ENCODE data around the gene THBS2. TPM values are rescaled to one million over a fixed set of nuclear protein-coding genes. Genes with fewer than 3 reads are reported as not detected.

Gene THBS2
- total and polyA plus RNA-seq, 4 donors, result 68.6 to 1,026 (median 539) TPM

DNA sequence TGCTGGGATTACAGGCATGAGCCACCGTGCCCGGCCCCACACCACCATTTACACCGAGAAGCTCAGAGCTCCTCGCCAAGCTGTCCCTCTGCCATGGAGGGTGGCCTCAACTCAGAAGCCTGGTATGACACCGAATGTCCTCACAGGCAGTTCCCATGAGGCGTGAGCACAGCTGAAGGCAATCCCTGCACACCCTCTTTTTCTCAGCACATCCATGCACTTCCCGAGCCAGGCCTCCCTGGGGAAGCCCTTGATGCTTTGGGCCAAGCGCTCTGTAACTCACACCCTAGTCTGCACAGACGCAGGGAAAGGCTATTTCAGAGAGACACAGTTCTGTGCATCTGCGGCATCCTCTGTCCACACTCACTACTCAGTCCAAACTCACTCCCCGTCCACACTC is 18.4 kb downstream of the THBS2 start:
- Histone ChIP-seq H3K9me3 (ENCODE audit: control insufficient read depth, low read length) (no peaks in the 10 kb centered on the region), H3K27me3 (ENCODE audit: control insufficient read depth in 1 of 2, insufficient read depth in 2 of 2, low read length in 1 of 2) (no peaks in the 10 kb centered on the region), H3K27ac (ENCODE audit: low read depth in 1 of 2, low read length in 2 of 2) (no peak overlapping the region), H3K36me3 (ENCODE audit: control insufficient read depth in 1 of 2, insufficient read depth in 2 of 2, low read length in 1 of 2) (peaks cover 0 to 9% of the 10 kb centered on the region in 2 donors), H3K4me3 (ENCODE audit: low read length in 2 of 2) (no peak overlapping the region), H3K4me1 (ENCODE audit: control insufficient read depth in 1 of 2, insufficient read depth in 2 of 2, low read length in 2 of 2) (no peaks in the 10 kb centered on the region)
- WGBS, 2 donors, result 85 to 87% methylated on average over 11 of the region's 11 CpGs
- ATAC-seq (ENCODE audit: low FRiP score), result no peak
- no peak for DNase-seq
- intact Hi-C loops (cut with DNase I), result no loop called here

DNA sequence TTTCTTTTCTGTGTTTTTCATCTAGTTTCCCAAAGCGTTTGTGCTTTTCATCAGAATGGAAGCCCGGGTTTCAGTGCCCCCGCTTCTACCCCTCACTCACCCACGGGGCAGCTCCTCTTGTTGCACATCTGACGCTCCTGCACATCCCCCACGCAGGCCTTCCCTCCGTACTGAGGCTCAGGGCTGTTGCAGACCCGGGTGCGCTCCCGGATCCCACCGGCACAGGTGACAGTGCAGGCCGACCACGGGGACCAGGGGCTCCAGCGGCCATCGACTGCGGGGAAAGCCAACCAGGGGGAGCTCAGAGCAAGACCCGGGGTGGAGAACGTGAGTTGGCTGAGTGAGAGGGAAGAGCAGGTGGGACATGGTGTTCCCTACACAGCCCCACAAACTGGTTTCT is 19.0 kb downstream of the THBS2 start:
- H3K4me1 ChIP-seq (ENCODE audit: control insufficient read depth in 1 of 2, insufficient read depth in 2 of 2, low read length in 2 of 2), result no peaks in the 10 kb centered on the region
- no peak for DNase-seq
- ATAC-seq (ENCODE audit: low FRiP score), result no peak
- no peaks in the 10 kb centered on the region for H3K9me3 ChIP-seq (ENCODE audit: control insufficient read depth, low read length)
- no peak overlapping the region for H3K27ac ChIP-seq (ENCODE audit: low read depth in 1 of 2, low read length in 2 of 2)
- 90 to 98% methylated on average over 18 of the region's 18 CpGs for WGBS, 2 donors
- peaks cover 0 to 9% of the 10 kb centered on the region in 2 donors for H3K36me3 ChIP-seq (ENCODE audit: control insufficient read depth in 1 of 2, insufficient read depth in 2 of 2, low read length in 1 of 2)
- no peak overlapping the region for H3K4me3 ChIP-seq (ENCODE audit: low read length in 2 of 2)
- intact Hi-C loops (cut with DNase I), result no loop called here
- no peaks in the 10 kb centered on the region for H3K27me3 ChIP-seq (ENCODE audit: control insufficient read depth in 1 of 2, insufficient read depth in 2 of 2, low read length in 1 of 2)

DNA sequence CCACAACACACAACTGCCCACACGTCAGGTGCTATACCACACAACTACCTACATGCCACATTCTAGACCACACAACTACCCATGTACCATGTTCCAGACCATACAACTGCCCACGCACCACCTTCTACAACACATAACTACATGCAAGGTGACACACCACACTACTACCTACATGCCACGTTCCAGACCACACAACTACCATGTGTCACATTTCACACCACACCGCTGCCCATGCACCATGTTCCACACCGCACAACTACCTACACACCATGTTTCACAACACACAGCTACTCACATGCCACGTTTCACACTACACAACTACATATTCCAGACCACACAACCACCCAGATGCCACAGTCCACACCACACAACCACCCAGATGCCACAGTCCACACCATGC is 19.8 kb downstream of the THBS2 start:
- DNase-seq (no peak), ATAC-seq (ENCODE audit: low FRiP score) (no peak)
- 94 to 95% methylated on average over 6 of the region's 6 CpGs for WGBS, 2 donors
- H3K4me3 ChIP-seq (ENCODE audit: low read length in 2 of 2), result no peak overlapping the region
- no peak overlapping the region for H3K27ac ChIP-seq (ENCODE audit: low read depth in 1 of 2, low read length in 2 of 2)
- no peaks in the 10 kb centered on the region for H3K9me3 ChIP-seq (ENCODE audit: control insufficient read depth, low read length)
- no peaks in the 10 kb centered on the region for H3K27me3 ChIP-seq (ENCODE audit: control insufficient read depth in 1 of 2, insufficient read depth in 2 of 2, low read length in 1 of 2)
- H3K36me3 ChIP-seq (ENCODE audit: control insufficient read depth in 1 of 2, insufficient read depth in 2 of 2, low read length in 1 of 2), result peaks cover 0 to 9% of the 10 kb centered on the region in 2 donors
- intact Hi-C loops (cut with DNase I), result no loop called here
- no peaks in the 10 kb centered on the region for H3K4me1 ChIP-seq (ENCODE audit: control insufficient read depth in 1 of 2, insufficient read depth in 2 of 2, low read length in 2 of 2)

DNA sequence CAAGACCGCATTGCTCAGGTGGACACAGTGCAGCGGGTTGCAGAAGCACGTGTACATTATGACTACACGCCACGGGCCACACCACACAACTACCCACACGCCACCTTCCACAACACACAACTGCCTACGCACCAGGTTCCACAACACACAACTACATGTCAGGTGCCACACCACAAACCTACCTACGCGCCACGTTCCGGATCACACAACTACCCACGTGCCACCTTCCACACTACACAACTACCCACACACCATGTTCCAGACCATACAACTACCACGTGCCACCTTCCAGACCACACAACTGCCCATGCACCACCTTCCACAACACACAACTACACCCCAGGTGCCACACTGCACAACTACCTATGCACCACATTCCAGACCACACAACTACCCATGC is 20.5 kb downstream of the THBS2 start:
- Histone ChIP-seq H3K36me3 (ENCODE audit: control insufficient read depth in 1 of 2, insufficient read depth in 2 of 2, low read length in 1 of 2) (peaks cover 0 to 9% of the 10 kb centered on the region in 2 donors), H3K9me3 (ENCODE audit: control insufficient read depth, low read length) (no peaks in the 10 kb centered on the region), H3K27me3 (ENCODE audit: control insufficient read depth in 1 of 2, insufficient read depth in 2 of 2, low read length in 1 of 2) (no peaks in the 10 kb centered on the region), H3K4me3 (ENCODE audit: low read length in 2 of 2) (no peak overlapping the region), H3K27ac (ENCODE audit: low read depth in 1 of 2, low read length in 2 of 2) (no peak overlapping the region), H3K4me1 (ENCODE audit: control insufficient read depth in 1 of 2, insufficient read depth in 2 of 2, low read length in 2 of 2) (no peaks in the 10 kb centered on the region)
- intact Hi-C loops (cut with DNase I), result no loop called here
- ATAC-seq (ENCODE audit: low FRiP score), result no peak
- WGBS, 2 donors, result 81 to 94% methylated on average over 13 of the region's 13 CpGs
- DNase-seq, result no peak

DNA sequence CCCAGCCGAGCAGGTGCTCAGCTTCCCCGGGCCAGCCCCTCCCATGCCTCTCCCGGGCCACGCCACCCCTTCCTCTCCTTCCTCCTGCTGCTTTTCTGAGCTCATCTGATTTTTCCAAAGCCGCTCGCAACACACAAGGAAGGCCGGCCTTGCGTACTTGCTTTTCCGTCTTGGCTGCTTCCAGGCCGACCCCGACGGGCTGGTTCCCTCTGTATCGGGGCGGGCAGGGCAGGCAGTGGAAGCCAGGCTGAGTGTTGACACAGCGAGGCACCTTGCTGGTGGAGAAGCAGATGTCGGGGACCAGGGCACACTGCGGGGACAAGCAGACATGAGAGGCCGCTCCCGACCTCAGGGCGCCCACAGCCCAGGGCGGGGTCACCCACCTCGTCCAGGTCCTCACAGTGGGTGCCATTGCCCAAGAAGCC is 21.1 kb downstream of the THBS2 start:
- H3K4me1 ChIP-seq (ENCODE audit: control insufficient read depth in 1 of 2, insufficient read depth in 2 of 2, low read length in 2 of 2), result no peaks in the 10 kb centered on the region
- WGBS, 2 donors, result 91 to 95% methylated on average over 22 of the region's 22 CpGs
- H3K27me3 ChIP-seq (ENCODE audit: control insufficient read depth in 1 of 2, insufficient read depth in 2 of 2, low read length in 1 of 2), result no peaks in the 10 kb centered on the region
- ATAC-seq (ENCODE audit: low FRiP score), result no peak
- peaks cover 0 to 9% of the 10 kb centered on the region in 2 donors for H3K36me3 ChIP-seq (ENCODE audit: control insufficient read depth in 1 of 2, insufficient read depth in 2 of 2, low read length in 1 of 2)
- no peak overlapping the region for H3K27ac ChIP-seq (ENCODE audit: low read depth in 1 of 2, low read length in 2 of 2)
- DNase-seq, result peak in 1 of 2 donors; percentile 78
- no peak overlapping the region for H3K4me3 ChIP-seq (ENCODE audit: low read length in 2 of 2)
- intact Hi-C loops (cut with DNase I), result no loop called here
- no peaks in the 10 kb centered on the region for H3K9me3 ChIP-seq (ENCODE audit: control insufficient read depth, low read length)

DNA sequence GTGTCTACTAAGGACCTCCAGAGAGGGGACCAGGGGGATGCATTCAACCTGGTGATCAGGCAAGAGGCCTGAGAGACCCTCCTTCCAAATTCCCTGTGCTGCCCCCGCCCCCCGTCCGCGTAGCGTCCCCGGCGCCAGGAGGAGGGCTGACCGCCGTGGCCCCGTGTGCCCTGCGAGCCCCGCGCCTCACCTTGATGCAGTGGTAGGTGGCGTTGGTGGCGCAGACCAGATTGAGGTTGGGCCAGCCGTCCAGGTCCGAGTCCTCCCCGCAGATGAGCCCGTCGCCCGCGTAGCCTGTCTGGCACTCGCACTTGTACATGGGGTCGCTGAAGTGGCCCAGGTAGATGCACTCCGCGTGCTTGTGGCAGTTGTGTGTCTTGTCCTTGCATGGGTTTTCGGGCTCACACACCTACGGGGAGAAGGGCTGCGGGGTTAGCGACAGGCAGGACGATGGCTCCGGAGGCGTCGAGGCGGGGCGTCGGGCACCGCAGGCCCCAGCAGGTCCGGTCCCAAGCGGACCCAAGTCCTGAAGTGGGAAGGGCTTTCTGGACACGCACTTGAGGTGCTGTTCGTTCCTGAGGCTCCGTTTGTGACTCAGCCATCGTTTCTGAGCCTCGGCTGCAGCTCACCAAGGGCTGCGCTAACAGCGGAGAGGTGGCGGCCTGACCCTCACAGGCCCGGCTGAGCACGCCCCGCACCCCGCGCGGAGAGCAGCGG is 21.7 kb downstream of the THBS2 start:
- H3K36me3 ChIP-seq (ENCODE audit: control insufficient read depth in 1 of 2, insufficient read depth in 2 of 2, low read length in 1 of 2), result peaks cover 0 to 11% of the 10 kb centered on the region in 2 donors
- 95 to 96% methylated on average over 42 to 55 of the region's 55 CpGs for WGBS, 2 donors
- H3K4me3 ChIP-seq (ENCODE audit: low read length in 2 of 2), result no peak overlapping the region
- no peak for DNase-seq
- H3K27ac ChIP-seq (ENCODE audit: low read depth in 1 of 2, low read length in 2 of 2), result no peak overlapping the region
- H3K9me3 ChIP-seq (ENCODE audit: control insufficient read depth, low read length), result no peaks in the 10 kb centered on the region
- intact Hi-C loops (cut with DNase I), result no loop called here
- no peaks in the 10 kb centered on the region for H3K4me1 ChIP-seq (ENCODE audit: control insufficient read depth in 1 of 2, insufficient read depth in 2 of 2, low read length in 2 of 2)
- H3K27me3 ChIP-seq (ENCODE audit: control insufficient read depth in 1 of 2, insufficient read depth in 2 of 2, low read length in 1 of 2), result no peaks in the 10 kb centered on the region
- no peak for ATAC-seq (ENCODE audit: low FRiP score)

DNA sequence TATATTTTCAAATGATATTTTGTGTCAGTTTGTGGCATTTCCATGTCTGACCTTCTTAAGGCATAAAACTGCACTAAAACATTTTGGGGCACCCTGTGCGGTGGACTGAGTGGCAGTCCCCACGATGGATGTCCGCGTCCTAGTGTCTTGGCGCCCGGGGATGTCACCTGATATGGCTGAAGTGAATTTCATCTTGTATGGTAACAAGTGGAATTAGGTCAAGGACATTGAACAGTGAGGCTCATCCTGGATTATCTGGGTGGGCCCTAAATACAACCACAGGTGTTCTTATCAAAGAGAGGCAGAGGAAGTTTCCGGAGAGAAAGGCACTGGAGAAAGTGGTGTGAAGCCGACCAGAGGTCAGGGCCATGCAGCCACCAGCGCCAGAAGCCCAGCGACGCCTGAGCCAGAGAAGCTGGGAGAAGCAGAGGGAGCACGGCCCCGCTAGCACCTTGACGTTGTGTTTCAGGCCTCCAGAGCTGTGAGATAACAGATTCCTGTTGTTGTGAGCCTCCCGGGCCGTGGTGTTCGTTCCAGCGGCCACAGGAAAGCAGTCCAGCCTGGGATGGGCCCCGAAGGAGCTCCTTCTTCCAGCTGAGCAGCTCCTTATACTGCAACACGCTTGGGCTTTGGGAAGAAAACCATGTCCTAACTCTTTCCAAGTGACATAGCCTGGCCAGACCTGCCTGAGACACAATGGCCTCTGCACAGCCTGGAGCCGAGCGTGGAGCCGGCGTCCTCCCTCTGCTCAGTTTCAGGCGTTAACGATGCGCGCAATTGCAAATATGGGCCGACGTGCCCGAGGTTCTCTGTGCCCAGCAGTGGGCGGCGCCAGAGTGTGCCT is 22.5 kb downstream of the THBS2 start:
- intact Hi-C loops (cut with DNase I), result no loop called here
- no peaks in the 10 kb centered on the region for H3K9me3 ChIP-seq (ENCODE audit: control insufficient read depth, low read length)
- peaks cover 0 to 13% of the 10 kb centered on the region in 2 donors for H3K36me3 ChIP-seq (ENCODE audit: control insufficient read depth in 1 of 2, insufficient read depth in 2 of 2, low read length in 1 of 2)
- no peaks in the 10 kb centered on the region for H3K27me3 ChIP-seq (ENCODE audit: control insufficient read depth in 1 of 2, insufficient read depth in 2 of 2, low read length in 1 of 2)
- DNase-seq (peak in 1 of 2 donors; percentile 75), ATAC-seq (ENCODE audit: low FRiP score) (peak; percentile 49)
- 74 to 78% methylated on average over 33 of the region's 33 CpGs for WGBS, 2 donors
- H3K4me3 ChIP-seq (ENCODE audit: low read length in 2 of 2), result no peak overlapping the region
- H3K27ac ChIP-seq (ENCODE audit: low read depth in 1 of 2, low read length in 2 of 2), result peak overlapping the region in 1 of 2 donors; percentile 25
- no peaks in the 10 kb centered on the region for H3K4me1 ChIP-seq (ENCODE audit: control insufficient read depth in 1 of 2, insufficient read depth in 2 of 2, low read length in 2 of 2)

DNA sequence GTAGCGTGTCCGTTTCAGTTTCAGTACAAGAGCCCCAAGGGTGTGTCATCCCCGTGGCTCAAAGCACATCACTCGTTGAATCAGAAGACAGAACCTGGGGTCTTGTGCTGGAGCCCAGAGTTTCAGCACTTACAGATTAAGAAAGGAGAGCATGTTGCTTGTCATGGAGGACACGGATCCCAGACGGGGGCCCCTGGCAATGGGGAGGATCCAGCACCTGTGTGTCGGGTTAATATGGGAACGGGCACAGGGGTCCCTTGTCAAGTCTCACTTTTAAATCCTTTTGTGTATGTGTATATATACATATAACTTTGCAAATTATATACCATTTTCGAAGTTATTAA is 23.4 kb downstream of the THBS2 start:
- Histone ChIP-seq H3K27me3 (ENCODE audit: control insufficient read depth in 1 of 2, insufficient read depth in 2 of 2, low read length in 1 of 2) (no peaks in the 10 kb centered on the region), H3K4me3 (ENCODE audit: low read length in 2 of 2) (no peak overlapping the region), H3K27ac (ENCODE audit: low read depth in 1 of 2, low read length in 2 of 2) (peak overlapping the region in 1 of 2 donors; percentile 48), H3K9me3 (ENCODE audit: control insufficient read depth, low read length) (no peaks in the 10 kb centered on the region), H3K36me3 (ENCODE audit: control insufficient read depth in 1 of 2, insufficient read depth in 2 of 2, low read length in 1 of 2) (peaks cover 0 to 14% of the 10 kb centered on the region in 2 donors), H3K4me1 (ENCODE audit: control insufficient read depth in 1 of 2, insufficient read depth in 2 of 2, low read length in 2 of 2) (no peaks in the 10 kb centered on the region)
- 67% methylated on average over 9 of the region's 9 CpGs for WGBS, 2 donors
- intact Hi-C loops (cut with DNase I), result no loop called here
- DNase-seq (no peak), ATAC-seq (ENCODE audit: low FRiP score) (no peak)

Data from aorta (tissue), 5 donors.